HG02610 (cell line): Measurements from ENCODE around the gene RAB11FIP5.
"Not testable (repeated sequence)": the region's sequence is repeated elsewhere in the genome, so short reads cannot be mapped to it uniquely, and the experiment has no call there.

Source experiments
- ATAC-seq: cut with Tn5 transposase; IDR thresholded peaks from one replicate; pipeline ENCODE4 v1.9.1; 2021; ENCODE audit warnings: mild to moderate bottlenecking, moderate library complexity; ENCODE audit not compliant: unreplicated experiment

The RAB11FIP5 gene, protein sequence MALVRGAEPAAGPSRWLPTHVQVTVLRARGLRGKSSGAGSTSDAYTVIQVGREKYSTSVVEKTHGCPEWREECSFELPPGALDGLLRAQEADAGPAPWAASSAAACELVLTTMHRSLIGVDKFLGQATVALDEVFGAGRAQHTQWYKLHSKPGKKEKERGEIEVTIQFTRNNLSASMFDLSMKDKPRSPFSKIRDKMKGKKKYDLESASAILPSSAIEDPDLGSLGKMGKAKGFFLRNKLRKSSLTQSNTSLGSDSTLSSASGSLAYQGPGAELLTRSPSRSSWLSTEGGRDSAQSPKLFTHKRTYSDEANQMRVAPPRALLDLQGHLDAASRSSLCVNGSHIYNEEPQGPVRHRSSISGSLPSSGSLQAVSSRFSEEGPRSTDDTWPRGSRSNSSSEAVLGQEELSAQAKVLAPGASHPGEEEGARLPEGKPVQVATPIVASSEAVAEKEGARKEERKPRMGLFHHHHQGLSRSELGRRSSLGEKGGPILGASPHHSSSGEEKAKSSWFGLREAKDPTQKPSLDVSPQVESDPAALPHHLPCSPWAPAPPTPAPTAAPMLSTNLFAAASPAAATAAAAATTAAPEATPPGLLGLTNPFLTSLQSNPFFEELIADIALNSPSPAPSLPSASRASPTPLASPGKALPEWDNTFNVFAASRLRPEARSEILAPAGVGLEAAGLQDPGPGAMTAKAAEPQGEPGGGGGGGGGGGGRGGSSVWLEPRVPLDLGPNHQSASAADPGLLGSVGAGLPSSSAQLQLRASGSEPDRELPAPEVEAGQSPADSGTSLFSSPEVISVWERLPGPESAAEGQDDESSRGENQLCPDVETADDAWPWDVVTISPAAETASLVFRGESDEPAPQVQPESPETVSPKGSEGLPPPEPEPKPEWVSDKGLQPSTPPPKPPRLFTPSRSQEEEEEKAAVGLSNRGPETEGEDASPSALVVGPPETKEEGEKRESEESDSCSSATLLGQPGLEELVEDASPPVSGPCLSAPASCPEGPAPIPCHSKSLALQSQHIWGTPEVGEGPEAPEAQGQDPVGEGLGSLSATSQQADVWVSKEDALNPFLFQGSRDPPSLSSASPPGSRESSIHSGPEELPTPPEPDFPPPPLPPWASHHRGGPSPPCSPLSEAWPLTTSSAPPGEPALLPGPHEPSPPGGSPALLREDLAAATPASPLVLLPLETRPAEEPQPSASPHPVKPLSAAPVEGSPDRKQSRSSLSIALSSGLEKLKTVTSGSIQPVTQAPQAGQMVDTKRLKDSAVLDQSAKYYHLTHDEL (N-terminal part only)

DNA sequence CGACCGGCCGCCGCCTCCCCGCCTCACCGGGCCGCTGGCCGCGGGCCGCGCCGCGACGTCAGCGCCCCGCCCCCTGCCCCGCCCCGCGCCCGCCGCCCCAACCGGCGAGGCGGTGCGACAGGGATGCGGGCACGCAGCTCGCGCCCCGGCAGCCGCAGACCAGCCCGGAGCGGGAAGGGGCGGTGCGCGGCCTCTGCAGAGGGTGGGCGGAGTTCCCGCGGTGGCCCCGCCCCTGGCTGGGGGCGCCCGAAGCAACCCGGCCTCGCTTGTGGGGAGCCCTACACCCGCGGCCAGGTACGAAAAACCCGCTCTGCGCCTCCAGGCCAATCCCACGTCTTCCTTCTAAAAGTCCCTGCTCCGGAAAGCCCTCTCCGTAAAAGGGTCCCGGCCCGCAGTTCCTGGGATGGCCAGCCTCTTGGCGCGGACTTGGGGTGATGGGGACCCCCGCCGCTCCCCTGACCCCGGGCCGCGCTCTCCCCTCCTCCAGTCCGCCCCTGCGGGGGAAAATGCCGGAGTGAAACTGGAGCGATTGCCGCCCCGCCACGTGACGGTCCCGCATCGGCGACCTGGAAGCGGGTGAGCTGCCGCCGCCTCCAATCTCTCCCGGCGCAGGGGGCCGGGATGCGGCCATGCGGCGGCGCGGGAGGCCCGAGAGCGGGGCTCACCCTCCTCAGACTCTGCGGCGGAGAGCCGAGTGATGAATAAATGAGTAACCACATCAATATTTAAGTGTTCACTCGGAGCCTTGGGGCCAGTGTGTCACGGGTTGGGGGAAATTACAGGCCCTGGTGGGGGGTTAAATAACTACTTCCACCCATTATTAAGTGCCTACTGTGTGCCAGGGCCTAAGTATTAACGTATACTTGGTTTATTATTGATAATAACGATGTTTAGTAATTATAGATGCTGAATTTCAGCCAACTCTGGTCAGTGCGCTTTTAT is at the start of gene RAB11FIP5:
Gene RAB11FIP5 (minus strand): TSS at position 36 of the 942 bp plus-strand sequence. CDS start 171 bp downstream, outside the sequence.
- ATAC-seq: peak; percentile 63

DNA sequence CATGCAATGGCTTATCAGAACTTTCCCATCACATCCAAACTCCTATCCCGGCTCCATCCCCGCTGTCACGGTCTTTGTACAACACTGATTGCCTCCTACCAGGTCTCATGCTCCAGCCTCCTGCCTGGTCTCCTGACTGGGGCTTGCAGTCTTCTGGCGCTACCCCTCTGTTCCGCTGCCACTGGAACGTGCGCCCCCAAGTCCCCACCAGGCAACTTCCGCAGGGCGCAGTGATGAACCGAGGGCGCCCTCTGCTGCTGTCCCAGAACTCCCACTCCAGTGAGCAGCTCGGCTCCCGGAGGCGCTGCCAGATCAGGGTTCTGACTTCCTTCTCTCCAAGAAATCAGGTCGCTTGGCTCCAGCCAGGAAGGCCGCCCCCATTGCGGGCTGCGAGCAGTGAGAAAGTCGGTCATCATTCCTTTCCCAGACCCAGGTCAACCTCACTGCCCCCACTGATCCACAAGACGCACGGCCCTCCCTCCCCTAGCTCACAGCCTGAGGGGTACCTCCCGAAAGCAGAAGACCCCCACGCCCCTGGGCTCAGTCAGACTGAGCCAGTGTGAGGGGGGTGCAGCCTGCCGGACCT is 43.9 kb upstream of the RAB11FIP5 start:
- no peak for ATAC-seq

- ATAC-seq: no peak
These were observed 30.2 kb upstream of the RAB11FIP5 start for GRCh38 chr2:73142937-73143336.

- ATAC-seq: no peak
These were observed 29.1 kb upstream of the RAB11FIP5 start for GRCh38 chr2:73141896-73142295.

- no peak for ATAC-seq
These were observed 22.5 kb upstream of the RAB11FIP5 start for GRCh38 chr2:73135236-73135635.

GRCh38 chr2:73134471-73134870 is 21.7 kb upstream of the RAB11FIP5 start:
- ATAC-seq: no peak

- no peak for ATAC-seq
These were observed 20.9 kb upstream of the RAB11FIP5 start for GRCh38 chr2:73133566-73134197.

DNA sequence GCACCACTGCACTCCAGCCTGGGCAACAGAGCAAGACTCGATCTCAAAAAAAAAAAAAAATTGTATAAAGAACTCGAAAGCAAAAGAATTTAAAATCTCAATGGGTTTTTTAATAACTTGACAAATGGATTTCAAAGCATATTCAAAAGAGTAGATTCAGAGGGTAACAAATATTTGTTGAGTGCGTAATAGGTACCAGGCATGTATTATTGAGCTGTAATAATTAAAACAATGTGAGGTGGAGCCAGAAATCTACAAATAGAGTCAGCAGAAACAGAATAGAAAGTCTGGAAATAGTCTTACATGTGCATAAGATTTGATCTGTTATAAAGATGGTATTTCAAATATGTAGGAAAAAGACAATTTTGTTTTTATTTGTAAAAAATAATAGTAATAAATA is 19.1 kb upstream of the RAB11FIP5 start:
- ATAC-seq: no peak

DNA sequence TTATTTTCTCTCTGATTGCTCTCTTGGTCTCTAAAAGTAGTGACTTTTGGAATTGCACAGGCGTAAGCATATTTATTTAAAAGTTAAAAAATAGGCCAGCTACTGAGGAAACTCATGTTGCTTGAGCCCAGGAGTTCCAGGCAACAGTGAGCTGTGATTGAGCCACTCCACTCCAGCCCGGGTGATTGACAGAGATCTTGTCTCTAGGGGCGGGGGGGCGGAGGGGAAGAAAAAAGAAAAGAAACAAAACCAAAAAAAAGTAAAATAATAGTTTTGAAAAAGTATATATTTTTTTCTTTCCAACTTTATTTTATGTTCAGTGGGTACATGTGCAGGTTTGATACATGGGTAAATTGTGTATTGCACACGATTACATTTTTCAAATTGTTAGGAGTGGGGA is 18.0 kb upstream of the RAB11FIP5 start:
- no peak for ATAC-seq

DNA sequence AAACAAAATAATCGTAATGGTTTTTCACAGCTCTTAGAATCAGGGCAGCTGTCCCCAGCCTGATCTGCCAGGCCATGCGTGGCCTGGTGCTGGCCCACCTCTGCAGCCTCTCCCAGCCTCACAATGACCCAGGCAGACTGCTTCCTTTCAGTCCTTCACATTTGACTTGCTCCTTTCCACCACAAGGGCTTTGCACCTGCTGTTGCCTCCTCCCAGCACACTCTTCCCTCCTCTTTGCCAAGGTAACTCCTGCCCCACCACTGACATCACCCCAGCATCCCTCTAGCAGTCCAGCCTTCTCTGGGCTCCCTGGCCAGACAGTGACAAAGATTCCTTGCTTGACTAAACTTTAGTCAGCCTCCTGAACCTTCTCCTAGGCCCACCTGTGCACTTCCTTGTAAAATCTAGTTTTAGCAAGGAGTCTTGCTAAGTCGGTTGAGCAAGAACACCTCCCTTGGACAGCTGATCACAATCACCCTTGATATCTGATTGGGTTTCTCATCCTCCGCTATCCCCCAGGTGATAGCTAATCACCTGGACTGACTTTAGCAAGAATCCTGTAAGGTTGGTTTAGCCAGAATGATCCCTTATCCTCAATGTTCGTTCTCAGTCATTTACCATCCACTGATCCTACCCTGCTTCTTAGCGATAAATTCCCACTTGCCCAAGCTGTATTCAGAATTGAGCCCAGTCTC is 16.2 kb upstream of the RAB11FIP5 start:
- ATAC-seq: no peak

- ATAC-seq: no peak
These were observed 9.8 kb upstream of the RAB11FIP5 start for GRCh38 chr2:73122536-73122935.

DNA sequence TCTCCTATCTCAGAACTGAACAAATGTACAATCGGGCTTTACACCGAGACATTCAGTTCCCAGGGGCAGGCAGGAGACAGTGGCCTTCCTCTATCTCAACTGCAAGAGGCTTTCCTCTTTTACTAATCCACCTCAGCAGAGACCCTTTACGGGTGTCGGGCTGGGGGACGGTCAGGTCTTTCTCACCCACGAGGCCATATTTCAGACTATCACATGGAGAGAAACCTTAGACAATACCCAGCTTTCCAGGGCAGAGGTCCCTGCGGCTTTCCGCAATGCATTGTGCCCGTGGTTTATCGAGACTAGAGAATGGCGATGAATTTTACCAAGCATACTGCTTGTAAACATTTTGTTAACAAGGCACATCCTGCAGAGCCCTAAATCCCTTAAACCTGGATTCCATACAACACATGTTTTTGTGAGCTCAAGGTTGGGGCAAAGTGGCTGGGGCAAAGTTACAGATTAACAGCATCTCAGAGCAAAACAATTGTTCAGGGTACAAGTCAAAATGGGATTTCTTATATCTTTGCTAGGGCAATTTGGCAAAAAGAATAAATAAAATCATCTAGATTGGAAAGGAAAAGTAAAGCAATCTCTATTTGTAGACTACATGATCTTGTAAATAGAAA is 7.0 kb upstream of the RAB11FIP5 start:
- not testable (repeated sequence) for ATAC-seq

DNA sequence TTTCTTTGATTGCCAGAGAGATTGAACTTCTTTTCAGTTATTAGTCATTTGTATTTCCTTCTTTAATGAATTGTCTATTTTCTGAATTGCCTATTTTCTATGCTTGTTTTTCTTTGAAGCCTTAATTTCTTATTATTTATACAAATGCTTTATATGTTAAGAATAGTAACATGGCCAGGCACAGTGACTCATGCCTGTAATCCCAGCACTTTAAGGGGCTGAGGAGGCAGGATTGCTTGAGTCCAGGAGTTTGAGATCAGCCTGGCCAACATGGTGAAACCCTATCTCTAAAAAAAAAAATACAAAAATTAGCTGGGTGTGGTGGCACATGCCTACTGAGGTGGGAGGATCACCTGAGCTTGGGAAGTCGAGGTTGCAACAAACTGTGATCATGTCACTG is 4.7 kb upstream of the RAB11FIP5 start:
- ATAC-seq: no peak

GRCh38 chr2:73116182-73116960 is 3.6 kb upstream of the RAB11FIP5 start:
- no peak for ATAC-seq

DNA sequence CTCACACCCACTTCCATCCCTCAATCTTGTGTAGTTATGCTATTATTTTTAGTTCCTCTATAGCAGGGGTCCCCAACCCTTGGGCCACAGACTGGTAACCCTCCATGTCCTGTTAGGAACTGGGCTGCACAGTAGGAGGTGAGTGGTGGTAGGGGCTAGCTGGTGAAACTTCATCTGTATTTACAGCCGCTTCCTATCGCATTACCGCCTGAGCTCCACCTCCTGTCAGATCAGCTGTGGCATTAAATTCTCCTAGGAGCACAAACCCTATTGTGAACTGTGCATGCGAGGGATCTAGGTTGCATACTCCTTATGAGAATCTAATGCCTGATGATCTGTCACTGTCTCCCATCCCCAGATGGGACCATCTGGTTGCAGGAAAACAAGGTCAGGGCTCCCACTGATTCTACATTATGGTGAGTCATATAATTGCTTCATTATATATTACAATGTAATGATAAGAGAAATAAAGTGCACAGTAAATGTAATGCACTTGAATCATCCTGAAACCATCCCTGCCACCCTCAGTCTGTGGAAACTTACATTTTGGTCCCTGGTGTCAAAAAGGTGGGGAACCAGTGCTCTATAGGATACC is 1.6 kb upstream of the RAB11FIP5 start:
- no peak for ATAC-seq

- peak; percentile 7 for ATAC-seq
These were observed 479 bp downstream of the RAB11FIP5 start for GRCh38 chr2:73112026-73112912.
